ENCODE results near the gene MRPS10. TPM values are rescaled to one million over a fixed set of nuclear protein-coding genes. Genes with fewer than 3 reads are reported as not detected.

The MRPS10 gene
- total RNA-seq (2014; rRNA removed; shearing (Covaris generic); ENCODE audit: low replicate concordance) = 61.9 and 65.5 TPM in 2 replicates

DNA sequence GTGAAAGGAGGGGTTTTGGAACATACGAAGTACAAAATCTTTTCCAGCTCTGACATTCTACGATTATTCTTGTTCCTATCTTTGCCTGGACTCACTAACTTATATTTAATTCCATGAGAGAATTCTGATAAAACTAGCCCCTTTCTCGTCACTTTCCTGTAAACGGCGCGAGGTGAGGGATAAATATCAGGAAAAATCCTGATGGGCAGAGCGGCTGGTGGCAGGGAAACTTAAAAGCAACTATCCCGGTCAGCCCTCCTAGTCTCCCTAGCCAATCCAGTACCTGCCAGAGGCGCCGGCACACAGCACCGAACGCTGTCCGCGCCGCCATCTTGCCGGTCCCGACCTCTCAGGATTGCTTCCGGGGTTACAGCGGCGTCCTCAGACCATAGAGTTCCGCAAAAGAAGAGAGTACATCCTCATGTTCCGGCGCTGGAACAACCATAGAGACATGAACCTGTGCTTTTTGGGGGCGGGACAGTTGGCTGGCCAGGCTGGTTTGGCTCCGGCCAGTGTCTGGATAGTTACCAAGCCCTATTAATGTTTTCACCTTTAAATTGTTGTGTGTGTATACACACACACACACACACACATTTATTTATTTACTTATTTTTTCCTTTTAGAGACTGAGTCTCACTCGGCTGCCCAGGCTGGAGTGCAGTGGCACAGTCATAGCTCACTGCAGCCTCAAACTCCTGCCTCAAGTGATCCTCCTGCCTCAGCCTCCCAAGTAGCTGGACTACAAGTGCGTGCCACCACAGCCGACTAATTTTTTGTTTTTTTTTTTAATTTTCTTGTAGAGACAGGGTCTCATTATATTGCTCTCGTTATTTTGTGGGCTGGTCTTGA lies at the start of gene MRPS10:
TSS of gene MRPS10 (minus strand) at position 343 of the 849 bp plus-strand sequence. CDS start at position 331, 12 bp downstream.
- no peaks in the 10 kb centered on the region for H3K9me3 ChIP-seq
- H3K36me3 ChIP-seq = peaks cover 12% of the 10 kb centered on the region
- DNase-seq = peak; percentile 87
- peak within 1 kb of the TSS; percentile 74 for H3K4me3 ChIP-seq
- H3K27me3 ChIP-seq = no peaks in the 10 kb centered on the region

DNA sequence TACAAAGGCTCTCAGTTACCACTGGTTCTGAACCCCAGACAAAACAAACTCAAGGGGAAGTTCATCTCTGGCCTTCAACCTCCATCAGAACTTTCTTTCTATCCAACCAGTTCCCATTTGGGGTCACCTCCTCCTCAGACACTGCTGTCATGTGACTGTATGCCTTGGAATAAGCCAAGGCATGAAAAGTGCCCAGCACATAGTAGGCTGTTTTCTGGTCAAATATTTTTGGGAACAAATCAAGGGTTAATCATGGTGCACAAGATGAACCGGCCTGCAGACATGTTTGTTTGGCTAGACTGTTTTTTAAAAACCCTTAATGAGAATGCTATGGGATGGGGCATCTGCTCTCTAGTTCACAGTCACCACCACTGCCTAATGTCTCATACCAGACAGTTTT lies 48.9 kb upstream of the MRPS10 start:
- no peaks in the 10 kb centered on the region for H3K9me3 ChIP-seq
- DNase-seq = no peak
- no peak overlapping the region for H3K4me3 ChIP-seq
- no peaks in the 10 kb centered on the region for H3K36me3 ChIP-seq
- no peaks in the 10 kb centered on the region for H3K27me3 ChIP-seq

DNA sequence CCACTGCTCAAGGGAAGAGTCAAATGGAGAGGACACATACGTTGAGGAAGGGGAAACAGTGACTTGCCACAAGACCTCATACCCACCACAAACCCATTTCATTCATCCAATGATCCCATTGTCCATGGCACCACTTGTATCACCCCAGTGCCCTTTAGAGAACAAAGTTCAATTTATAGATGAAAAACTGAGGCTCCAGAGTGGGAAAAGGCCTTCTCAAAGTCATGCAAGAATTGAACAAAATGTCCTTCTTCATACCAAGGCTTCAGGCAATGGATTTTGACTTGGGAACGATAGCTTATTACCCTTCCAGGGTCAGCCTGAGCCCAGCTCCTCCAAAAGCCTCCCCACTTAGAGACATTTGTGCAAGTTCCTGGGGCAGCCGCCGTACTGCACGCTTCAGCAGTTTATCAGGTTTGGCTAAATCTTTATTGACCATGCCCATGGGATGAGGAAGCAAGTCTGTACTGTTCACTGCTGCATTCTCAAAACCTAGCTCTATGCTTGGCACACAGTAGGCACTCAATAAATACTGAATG lies 47.3 kb upstream of the MRPS10 start:
- H3K36me3 ChIP-seq = no peaks in the 10 kb centered on the region
- H3K9me3 ChIP-seq = no peaks in the 10 kb centered on the region
- H3K27me3 ChIP-seq = no peaks in the 10 kb centered on the region
- DNase-seq = no peak
- no peak overlapping the region for H3K4me3 ChIP-seq

DNA sequence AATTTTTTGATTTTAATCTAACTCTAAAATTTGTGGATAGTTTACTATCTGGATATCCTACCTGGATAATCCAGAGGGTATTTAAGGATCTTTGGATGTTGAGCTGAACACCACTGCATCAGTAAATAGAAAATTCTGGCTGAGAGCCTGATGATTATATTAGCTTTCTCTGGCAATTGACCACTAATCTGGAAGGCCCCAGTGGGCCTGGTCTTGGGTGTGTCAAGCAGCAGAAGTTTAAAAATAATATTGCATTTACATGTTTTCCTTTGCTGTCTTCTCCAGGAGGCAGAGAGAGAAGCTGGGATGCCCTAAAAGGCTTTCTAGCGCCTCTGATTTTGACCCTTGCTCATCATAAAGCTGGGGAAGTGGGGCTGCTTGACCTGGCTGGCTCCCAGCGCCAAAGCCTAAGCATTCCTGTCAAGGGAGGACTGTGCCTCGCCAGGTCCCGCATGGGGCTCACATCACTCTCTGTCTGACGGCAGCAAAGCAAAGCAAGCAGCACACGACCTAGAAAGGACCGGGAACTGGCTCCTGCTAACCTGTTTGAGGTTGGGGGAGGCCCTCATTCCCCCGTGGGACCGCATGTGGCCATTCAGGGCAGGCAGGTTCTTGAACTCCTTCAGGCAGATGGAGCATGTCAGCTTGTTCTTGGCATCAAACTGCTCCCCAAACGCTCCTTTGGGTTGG lies 46.6 kb upstream of the MRPS10 start:
- no peaks in the 10 kb centered on the region for H3K36me3 ChIP-seq
- DNase-seq = no peak
- H3K27me3 ChIP-seq = no peaks in the 10 kb centered on the region
- H3K4me3 ChIP-seq = no peak overlapping the region
- H3K9me3 ChIP-seq = no peaks in the 10 kb centered on the region

DNA sequence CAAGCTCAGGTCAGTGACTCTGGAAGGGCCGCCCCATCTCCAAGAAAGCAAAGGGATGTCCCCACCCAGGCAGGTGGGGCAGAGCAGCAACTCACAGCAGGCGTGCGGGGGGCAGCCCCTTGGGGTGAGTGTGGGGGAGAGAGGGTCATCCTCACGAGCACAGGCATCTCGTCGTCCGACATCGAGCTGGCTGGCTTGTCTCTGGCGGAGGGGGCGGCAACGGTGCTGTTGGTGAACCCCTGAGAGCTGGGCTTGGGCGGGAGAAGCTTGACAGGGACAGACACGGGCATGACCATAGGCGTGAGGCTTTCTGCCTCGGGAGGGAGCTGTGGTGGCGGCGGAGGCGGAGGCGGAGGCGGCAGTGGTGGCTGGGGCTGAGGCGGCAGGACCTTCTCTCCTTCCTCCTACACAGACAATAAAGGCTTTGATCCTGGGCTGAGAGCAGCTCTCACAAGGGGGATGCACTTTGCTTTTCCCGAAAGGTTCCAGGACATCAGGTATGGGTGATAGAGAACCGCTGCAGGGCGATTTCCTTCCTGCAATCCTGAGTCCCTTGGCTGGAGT lies 45.6 kb upstream of the MRPS10 start:
- H3K9me3 ChIP-seq = no peaks in the 10 kb centered on the region
- no peaks in the 10 kb centered on the region for H3K27me3 ChIP-seq
- no peak overlapping the region for H3K4me3 ChIP-seq
- no peaks in the 10 kb centered on the region for H3K36me3 ChIP-seq
- DNase-seq = no peak

DNA sequence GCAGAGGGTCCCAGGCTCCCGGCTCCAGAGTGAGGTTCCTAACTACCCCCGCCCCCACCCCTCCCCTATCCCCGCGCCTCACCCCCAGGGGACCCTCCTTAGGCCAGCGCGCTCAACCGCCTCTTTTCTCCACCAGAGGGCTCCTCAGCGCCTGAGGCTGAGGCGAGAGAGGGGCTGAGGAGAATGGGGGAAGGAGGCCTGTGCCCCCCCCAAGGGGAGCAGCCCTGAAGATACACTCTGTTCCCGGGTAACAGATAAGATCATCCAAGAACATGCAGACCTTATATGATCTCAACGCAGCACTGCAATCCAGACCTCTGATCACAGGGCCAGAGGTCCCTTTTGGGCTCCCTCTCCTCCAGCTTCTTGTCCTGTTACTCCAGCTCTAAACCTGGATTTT lies 43.3 kb upstream of the MRPS10 start:
- Histone ChIP-seq H3K9me3 (no peaks in the 10 kb centered on the region), H3K27me3 (no peaks in the 10 kb centered on the region), H3K36me3 (no peaks in the 10 kb centered on the region), H3K4me3 (no peak overlapping the region)
- DNase-seq = no peak

DNA sequence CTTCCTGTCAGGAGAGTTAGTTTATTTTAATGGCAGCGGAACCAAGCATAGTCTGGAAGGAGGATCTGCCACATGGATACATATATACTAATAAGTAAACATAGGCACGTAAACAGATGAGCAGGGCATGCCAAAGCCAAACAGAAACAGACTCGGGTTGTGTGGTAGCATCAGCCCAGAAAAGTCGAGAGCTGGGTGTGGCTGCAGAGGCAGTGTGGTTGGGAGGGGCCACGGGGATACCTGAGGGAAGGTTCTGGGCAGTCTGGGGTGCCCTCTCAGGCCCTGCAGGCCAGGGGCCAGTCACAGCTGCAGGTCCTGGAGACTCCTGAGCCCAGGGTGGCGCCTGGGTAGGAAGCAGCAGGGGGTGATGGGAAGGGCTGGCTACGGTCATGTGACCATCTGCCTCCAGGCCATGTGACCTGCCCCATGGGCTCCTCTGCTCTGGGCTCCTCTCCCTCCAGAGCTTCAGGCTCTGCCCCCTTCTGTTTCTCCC lies 42.8 kb upstream of the MRPS10 start:
- Histone ChIP-seq H3K4me3 (no peak overlapping the region), H3K36me3 (no peaks in the 10 kb centered on the region)
- DNase-seq = no peak

DNA sequence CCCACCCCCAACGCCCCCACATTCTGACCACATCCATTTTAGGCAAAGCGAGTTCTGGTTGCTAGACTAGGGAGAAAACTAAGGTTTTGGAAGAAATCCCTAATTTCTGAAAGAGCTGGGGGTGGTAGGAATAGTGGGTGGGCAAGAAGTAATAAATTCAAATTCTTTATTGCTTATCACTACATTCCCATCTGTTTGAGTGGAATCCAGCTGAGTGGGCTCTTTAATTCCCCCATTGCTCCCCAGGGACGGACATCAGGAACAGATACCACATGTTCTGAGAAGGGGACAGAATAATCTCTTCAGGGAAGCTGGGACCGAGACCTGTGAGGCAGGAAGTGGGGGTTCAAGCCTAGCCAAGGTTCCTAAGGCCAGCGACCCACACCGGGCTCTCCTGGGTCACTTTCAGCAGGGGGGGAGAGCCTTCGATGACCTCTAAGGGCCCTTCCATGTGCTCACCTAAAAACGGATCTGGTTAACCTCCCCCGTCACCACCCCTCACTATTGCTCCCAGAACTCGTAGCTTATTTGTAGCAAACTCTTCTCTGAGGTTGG lies 42.3 kb upstream of the MRPS10 start:
- Histone ChIP-seq H3K36me3 (no peaks in the 10 kb centered on the region), H3K9me3 (no peaks in the 10 kb centered on the region), H3K27me3 (no peaks in the 10 kb centered on the region), H3K4me3 (no peak overlapping the region)
- DNase-seq = no peak

More for the DNA sequence above, 42.8 kb upstream of the MRPS10 start:
- no peaks in the 10 kb centered on the region for H3K27me3 ChIP-seq
- H3K9me3 ChIP-seq = no peaks in the 10 kb centered on the region

DNA sequence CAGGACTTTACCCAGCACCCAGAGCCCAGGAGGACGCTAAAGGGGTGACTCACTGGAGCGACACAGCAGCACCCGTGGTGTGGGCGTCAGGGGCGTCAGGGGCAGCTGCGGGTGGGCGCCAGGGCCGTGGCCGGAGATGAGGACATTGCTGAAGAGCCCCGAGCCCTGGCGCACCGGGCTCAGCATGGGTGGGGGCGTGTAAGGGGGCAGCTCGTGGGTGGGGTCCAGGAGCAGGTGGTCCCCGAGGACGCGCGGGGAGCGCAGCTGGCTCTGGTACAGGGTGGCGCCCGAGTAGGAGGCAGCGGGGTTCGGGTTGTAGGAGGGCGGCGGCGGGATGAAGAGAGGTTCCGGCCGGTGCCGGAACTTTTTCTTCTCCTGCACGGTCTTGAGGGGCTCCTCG lies 41.6 kb upstream of the MRPS10 start:
- H3K9me3 ChIP-seq = no peaks in the 10 kb centered on the region
- DNase-seq = no peak

DNA sequence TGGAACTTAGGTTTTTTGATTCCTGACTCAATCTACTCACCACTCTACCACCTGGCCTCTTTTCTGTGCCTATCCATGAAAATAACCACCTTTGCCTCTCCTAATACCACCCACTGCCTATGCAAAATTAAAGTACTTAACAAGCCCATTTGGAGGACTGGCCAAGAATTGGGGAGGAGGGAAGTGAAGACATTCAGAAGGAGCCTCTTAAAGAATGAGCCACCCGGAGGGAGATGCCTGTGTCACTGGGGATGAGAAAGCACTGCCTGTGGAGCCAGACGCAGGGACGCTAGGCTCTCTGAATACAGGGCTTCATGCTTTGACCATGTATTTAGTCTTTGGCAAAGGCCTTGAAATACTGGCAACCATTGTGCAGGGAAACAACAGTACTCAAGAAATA lies 40.0 kb upstream of the MRPS10 start:
- DNase-seq = no peak
- H3K4me3 ChIP-seq = no peak overlapping the region
- H3K36me3 ChIP-seq = no peaks in the 10 kb centered on the region
- no peaks in the 10 kb centered on the region for H3K27me3 ChIP-seq
- H3K9me3 ChIP-seq = no peaks in the 10 kb centered on the region

More for the DNA sequence above, 41.6 kb upstream of the MRPS10 start:
- H3K36me3 ChIP-seq = no peaks in the 10 kb centered on the region
- H3K4me3 ChIP-seq = no peak overlapping the region
- H3K27me3 ChIP-seq = no peaks in the 10 kb centered on the region

DNA sequence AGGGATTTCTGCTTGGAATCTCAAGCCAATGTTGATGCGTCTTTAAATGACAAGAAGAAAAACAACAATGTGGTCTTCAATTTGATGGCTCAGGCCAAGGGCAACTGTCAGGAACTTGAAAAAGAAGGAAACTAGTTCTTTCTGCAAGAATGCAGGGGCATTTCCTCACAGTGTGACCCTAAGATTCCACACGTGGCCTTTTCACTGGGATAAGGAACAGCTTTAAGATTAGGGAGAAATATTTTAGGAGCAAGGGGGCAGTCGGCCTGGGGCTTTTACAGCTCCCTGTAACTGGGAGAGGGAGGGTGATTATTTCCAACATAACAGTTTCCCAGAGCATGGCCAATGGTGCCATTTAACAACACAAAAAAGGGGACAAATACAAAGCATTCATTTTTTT lies 39.4 kb upstream of the MRPS10 start:
- no peaks in the 10 kb centered on the region for H3K36me3 ChIP-seq
- no peaks in the 10 kb centered on the region for H3K9me3 ChIP-seq
- H3K27me3 ChIP-seq = no peaks in the 10 kb centered on the region
- no peak overlapping the region for H3K4me3 ChIP-seq
- DNase-seq = no peak

DNA sequence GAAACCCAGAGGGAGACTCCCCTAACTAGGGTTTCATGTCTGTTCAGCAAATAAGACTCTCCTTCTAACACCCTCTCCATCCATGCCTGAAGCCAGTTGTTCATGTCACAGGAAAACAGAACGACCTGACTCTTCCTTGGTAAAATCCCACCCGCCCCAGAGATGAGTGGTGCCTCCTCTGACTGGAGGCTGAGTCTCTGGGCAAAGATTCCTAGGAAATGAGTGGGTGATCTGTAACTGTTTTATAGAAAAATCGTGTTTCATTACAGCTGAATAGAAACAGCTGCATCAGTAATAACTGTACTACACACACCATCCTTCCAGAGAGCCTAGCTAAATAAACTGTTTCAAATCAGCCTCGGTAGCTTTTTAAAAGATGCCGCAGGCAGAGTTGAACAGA lies 37.4 kb upstream of the MRPS10 start:
- DNase-seq = no peak
- Histone ChIP-seq H3K27me3 (no peaks in the 10 kb centered on the region), H3K9me3 (no peaks in the 10 kb centered on the region), H3K4me3 (no peak overlapping the region), H3K36me3 (no peaks in the 10 kb centered on the region)

DNA sequence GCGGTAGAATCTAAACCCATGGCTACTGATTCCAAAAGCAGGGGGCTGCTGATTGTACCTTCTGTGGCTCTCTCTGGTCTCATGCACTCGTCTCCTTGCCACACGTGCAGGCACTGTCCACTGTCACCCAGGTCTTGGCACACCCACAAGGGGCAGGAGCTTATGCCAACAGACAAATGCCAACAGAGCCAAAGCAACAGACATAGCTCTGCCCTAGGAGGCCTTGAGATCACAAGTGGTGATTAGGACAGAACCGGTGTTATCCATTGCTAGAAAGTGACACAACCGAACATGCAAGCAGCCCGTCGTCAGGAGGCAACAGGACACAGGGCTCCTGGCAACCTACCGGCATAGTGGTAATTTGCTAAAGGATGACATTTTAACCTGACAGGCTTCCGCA lies 36.8 kb upstream of the MRPS10 start:
- no peak for DNase-seq
- H3K4me3 ChIP-seq = no peak overlapping the region
- H3K27me3 ChIP-seq = no peaks in the 10 kb centered on the region
- no peaks in the 10 kb centered on the region for H3K9me3 ChIP-seq
- H3K36me3 ChIP-seq = no peaks in the 10 kb centered on the region

DNA sequence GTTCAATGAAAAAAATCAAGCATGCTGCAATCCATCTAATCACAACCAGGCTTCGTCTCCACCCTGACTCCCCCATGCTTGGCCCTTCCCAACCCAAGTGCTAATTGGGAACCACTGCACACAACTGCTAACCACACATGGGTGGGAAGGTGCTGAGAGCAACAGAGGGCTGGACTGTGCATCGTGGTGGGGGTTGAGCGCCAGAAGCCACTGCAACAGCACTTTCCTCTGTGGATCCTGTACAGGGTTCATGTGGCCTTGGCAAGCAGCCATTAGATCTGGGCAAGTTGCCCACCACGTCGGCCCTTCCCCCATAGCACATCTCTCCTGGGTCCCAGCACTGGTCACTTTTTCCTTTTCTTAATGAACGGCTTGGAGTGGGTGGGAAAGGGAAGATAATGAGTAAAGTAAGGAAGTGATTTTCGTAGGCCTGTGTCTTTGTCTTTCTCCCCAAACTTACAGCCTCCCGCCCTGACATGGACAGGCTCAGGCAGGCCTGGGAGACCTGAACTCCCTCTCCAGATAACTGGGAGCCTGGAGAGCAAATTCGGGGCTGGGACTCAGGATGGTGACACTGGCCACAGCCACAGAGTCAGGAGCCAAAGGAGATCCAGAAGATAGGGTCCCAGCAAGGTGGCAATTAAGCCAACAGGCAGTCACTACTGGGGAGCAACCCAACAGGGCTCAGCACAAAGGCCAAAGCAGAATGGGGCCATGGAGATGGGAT lies 34.4 kb upstream of the MRPS10 start:
- H3K9me3 ChIP-seq = no peaks in the 10 kb centered on the region
- DNase-seq = no peak
- H3K36me3 ChIP-seq = no peaks in the 10 kb centered on the region
- no peak overlapping the region for H3K4me3 ChIP-seq
- no peaks in the 10 kb centered on the region for H3K27me3 ChIP-seq

DNA sequence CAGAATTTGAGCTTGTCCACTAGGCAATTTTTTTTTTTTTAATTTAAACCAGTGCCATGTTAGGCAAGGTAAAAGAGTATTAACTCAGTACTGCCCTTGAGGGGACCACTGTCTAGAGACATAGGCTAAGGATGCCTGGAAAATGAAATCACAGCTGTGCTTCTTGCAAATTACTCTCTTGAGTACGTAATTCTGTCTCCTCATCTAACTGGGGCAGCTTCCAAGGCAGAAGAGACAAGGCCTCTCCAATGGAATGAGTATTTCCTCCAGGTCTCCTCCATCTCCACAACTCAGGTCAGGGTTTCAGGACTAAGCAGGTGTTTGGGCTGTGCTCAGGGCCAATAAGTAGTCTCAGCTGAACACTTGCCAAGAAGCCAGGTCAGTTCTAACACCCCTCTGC lies 33.8 kb upstream of the MRPS10 start:
- H3K4me3 ChIP-seq = no peak overlapping the region
- no peaks in the 10 kb centered on the region for H3K9me3 ChIP-seq
- no peaks in the 10 kb centered on the region for H3K36me3 ChIP-seq
- DNase-seq = no peak
- H3K27me3 ChIP-seq = no peaks in the 10 kb centered on the region

DNA sequence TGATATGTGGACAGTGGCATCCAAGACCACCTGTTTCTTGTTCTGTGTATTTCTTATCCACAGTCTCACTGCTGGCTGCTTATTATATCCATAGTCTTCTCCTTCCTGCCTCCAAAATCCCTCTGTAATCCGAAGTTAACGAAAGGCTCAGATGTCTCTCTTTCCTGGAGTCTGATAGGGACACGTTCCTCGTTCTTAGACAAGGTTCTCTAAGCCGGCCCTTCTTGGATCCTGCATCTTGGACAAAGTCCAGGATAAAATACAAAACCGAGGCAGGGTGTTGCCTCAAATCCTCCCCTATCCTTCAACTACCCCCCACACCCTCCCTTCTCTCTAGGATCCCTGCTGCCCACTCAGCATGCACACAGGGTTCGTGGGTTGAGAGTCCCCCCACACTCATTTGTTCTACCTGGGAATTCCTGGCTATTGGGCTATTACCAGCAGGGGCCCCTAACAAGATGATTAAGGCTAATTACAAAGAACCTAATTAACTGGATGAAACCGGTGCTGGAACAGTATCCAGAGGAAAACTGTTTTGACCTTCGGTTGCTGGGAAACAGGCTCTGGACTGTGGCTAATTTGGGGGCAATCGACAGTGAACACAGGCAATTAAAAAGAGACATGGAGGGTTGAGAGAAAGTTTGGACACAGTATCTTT lies 32.7 kb upstream of the MRPS10 start:
- H3K27me3 ChIP-seq = no peaks in the 10 kb centered on the region
- H3K36me3 ChIP-seq = no peaks in the 10 kb centered on the region
- H3K4me3 ChIP-seq = no peak overlapping the region
- DNase-seq = no peak
- no peaks in the 10 kb centered on the region for H3K9me3 ChIP-seq
